Measurements from ENCODE around the gene PALM.

- TF ChIP-seq CTCF (conservative IDR thresholded peaks at IDR 0.05; ENCODE audit: low read length) = no peak
- TF ChIP-seq EZH2phosphoT487 (IDR thresholded peaks at IDR 0.05; ENCODE audit: borderline replicate concordance, low read depth, low read length) = no peak
These were observed 38.1 kb upstream of the PALM start for GRCh38 chr19:670609-671075.
